NCI-H526 treated with DMSO at 0.1 percent for 48 hours (cell line): ENCODE measurements around the gene ETV4.
"Not testable (repeated sequence)": the region's sequence is repeated elsewhere in the genome, so short reads cannot be mapped to it uniquely, and the experiment has no call there.

Experiments
- DNase-seq: peaks from one replicate; lab custom pipeline; 2025; lab: John Stamatoyannopoulos, UW

The ETV4 gene

DNA sequence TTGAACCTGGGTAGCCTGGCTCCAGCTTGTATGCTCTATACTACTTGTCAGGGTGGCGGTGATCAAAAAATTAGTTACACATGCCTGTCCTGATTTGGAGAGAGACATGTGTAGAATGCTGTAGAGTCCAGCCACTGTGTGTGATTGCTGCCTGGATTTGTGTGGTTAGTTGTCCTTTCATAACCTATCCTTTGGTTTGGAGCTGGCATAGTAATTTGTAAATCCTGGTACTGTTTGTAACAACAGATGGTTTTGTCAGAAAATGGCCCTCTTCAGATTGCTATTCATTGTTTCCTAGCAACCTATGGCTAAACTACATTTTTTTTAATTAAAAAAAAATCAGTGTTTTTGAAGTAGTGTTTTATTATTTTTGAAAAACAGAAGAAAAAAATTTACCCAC is 30.5 kb downstream of the ETV4 start:
- DNase-seq: no peak

DNA sequence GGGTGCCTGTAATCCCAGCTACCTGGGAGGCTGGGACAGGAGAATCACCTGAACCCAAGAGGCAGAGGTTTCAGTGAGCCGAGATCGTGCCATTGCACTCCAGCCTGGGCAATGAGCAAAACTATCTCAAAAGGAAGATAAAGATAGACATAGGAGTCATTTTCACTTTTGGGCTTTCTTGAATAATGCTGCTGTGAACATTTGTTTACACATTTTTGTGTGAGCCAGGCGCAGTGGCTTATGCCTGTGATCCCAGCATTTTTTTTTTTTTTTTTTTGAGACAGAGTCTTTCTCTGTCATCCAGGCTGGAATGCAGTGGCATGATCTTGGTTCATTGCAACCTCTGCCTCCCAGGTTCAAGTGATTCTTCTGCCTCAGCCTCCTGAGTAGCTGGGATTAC is 34.9 kb downstream of the ETV4 start:
- not testable (repeated sequence) for DNase-seq

DNA sequence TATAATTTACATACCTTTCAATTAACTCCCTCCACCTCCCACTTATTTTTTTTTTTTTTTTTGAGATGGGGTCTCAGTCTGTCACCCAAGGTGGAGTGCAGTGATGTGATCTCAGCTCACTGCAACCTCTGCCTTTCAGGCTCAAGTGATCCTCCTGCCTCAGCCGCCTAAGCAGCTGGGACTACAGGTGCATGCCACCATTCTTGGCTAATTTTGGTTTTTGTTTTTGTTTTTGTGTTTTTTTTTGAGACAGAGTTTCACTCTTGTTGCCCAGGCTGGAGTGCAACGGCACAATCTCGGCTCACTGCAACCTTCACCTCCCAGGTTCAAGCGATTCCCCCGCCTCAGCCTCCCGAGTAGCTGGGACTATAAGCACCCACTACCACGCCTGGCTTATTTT is 36.7 kb downstream of the ETV4 start:
- not testable (repeated sequence) for DNase-seq

DNA sequence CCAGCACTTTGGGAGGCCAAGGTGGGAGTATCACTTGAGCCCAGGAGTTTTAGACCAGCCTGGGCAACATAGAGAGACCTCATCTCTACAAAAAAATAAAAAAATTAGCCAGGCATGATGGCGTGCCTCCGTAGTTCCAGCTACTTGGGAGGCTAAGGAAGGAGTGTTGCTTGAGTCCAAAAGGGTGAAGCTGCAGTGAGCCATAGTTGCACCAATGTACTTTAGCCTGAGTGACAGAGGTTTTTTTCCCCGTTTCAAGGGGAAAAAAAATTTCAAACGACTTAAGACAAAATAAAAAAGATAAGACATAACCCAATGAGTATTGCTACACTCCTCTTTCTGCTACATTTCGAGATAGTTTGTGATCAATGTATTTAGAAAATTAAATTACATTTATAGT is 55.5 kb downstream of the ETV4 start:
- DNase-seq: no peak

DNA sequence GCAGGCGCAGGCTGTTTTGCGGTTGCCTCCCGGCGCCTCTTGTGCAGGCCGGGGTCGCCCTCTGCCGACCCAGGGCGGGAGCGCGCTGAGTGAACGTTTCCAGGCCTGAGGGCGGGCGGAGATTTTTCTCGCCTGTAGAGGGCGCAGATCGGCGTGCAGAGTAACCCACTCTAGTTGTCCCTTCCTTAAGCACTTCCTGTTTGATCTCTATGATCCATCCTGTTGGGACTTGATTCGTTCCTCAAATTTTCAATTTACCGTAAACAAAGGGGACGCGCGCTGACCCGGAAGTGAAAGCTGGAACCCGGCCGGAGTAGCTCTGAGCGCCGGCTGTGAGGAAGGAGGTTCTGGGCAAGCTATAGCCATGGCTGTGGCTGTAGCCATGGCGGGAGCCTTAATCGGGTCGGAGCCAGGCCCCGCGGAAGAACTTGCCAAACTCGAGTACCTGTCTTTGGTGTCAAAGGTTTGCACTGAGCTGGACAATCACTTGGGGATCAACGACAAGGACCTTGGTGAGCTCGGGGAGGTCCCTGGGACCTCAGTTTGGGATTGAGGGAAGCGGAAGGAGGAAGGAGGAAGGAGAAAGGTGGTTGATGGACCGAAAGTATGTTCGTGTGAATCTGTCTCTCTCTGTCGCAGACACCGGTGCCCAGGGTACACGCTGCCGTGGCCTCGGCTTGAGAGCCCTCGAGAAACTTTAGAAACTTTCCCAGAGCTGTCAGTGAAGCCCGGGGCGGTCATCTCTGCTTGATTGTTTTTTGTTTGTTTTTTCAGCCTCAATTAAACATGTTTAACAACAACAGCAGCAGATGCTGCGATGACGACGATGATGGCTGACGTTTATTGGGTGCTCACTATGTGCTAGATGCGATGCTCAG is 62.2 kb downstream of the ETV4 start, which contains the start of gene DHX8:
Gene DHX8, plus strand, starts transcription at position 302 of the 878 bp plus-strand sequence. Its CDS starts 63 bp downstream, at position 365.
- DNase-seq: peak; percentile 98

DNA sequence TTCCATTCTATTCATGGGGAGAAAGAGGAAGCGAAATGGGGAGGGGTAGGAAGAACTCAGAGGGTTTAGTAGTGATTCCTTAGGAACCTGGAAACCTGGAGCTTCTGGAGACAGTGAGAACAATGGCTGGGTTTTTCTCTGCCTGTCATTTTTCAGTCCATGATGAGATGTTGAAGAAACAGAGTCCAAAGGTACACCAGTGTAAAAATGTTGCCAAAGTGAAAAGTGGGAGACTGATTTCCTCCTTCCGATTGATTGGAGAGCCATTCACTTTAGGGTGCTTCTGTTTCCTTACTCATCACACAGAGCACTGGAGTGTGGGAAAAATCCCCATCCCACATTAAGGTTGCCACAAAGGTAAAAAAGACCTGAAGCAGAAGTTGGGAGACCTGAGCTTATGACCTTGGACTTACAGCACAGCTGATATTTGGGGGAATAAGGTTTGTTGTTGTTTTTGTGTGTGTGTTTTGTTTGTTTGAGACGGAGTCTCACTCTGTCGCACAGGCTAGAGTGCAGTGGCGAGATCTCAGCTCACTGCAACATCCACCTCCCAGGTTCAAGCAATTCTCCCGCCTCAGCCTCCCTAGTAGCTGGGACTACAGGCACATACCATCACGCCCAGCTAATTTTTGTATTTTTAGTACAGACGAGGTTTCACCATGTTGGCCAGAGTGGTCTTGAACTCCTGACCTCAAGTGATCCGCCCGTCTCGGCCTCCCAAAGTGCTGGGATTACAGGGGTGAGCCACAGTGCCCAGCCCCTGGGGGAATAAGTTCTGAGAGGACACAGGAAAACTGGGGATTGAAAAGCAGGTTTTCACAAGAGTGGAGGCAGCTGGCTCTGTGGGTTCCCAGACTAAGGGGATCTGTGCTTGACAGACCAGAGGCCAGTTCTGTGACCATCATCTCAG is 63.8 kb downstream of the ETV4 start:
- no peak for DNase-seq

DNA sequence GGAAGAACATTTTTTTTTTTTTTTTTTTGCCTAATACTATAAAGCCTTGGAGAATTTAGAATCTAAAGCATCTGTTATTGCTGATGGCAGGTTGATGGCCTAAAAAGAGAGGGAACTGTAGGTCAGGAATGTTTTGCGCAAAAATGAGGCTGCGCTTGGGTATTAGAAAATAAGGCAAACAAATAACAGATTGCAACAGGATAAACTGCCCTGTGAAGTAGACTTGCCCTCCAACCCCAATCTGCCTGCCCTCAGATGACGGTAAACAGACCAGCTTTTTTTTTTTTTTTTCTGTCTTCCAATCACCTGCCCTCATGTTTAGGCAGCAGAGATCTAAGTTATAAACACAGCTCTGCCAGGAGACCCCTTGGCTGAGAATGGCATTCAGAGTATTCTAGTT is 66.2 kb downstream of the ETV4 start:
- DNase-seq: no peak
